Fibroblast of skin of left biceps (primary cell): Measurements from ENCODE around the gene NME3.

ENCODE experiments used
- DNase-seq, 2 experiments: peaks; one replicate each; pipeline ENCODE4 v3.0.0-alpha.2; 2013; ENCODE audit warnings: low read depth in 2 of 2

NME3 gene

GRCh38 chr16:1724491-1724890, 46.9 kb downstream of the NME3 start:
- no peak for DNase-seq

GRCh38 chr16:1723450-1724147, 47.7 kb downstream of the NME3 start:
- no peak for DNase-seq

- DNase-seq = no peak
These were observed 50.0 kb downstream of the NME3 start for GRCh38 chr16:1721372-1721771.
